Hypothalamus (tissue), 51 donors: Measurements from ENCODE around the gene PSMD6.

Experiments
- DNase-seq, 51 donors: peaks; one replicate each; lab custom pipeline; 2025; lab: John Stamatoyannopoulos, UW

Gene PSMD6

DNA sequence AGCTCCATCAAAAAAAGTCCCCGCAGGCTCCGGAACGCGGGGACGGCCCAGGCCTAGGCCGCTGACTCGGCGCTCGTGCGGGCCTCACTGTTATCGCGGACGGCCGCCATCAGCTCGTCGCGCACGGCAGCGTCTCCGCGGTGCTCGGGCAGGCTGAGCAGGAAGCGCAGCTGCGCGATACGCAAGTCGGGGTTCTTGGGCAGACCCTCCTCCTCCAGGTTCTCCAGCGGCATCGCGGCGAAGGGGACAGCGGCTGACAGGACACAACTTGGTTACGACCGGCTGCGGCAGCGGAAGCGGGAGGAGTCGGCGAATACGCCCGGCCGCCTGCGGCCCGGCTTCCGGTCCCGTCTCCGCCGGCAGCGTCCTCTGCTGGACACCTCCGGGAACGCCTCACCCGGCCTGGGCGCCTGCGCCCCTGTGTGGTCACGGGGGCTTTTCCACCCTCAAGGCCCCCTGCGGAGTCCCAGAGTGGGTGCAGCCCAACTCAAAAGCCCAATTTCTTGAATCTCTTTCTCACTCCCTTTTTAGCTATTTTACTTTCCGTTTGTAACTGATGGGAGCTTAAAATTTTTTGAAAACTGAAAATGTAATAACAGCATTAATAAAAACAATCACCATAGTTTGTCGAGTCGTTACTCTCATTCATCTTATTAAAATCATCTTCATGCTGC, at the start of gene PSMD6:
Gene PSMD6 (minus strand): TSS at position 308 of the 674 bp plus-strand sequence. CDS start 75 bp downstream, at position 233.
- peak; percentile 37 to 91 (median 79) for DNase-seq

DNA sequence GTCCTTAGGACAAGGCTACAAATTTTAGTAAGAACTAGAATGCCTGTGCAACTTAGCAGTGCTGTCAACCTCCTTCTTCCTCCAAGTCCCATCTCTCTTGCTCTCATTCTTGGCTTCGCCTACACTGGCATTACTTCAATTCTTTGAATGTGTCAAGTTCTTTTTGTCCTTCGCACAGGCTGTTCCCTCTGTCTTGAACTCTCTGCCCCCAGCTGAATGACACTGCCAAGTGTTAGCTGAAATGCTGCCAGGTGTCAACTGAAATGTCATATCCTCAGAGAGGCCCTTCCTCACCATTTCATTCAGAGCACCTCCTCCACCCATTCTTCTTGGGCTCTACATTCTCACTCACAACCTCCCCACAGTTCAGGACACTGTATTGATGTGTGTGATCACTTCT, 48.8 kb upstream of the PSMD6 start:
- peak in 19 of 51 donors; percentile 3 to 56 (median 15) for DNase-seq

DNA sequence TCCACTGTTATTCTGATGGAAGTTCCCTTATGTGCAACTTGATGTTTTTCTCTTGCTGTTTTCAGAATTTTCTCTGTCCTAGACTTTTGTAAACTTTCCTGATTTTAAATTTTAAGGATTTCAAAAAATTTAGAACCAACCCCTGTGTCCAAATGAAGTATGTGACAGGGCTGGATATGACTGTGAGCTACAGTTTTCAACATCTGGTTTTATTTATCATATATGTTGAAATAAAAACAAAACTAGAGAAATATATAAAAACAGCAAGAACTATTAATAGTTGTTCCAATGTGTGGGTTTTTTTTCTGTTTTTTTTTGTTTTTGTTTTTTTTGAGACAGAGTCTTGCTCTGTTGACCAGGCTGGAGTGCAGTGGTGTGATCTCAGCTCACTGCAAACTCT, 47.4 kb upstream of the PSMD6 start:
- DNase-seq: no peak

DNA sequence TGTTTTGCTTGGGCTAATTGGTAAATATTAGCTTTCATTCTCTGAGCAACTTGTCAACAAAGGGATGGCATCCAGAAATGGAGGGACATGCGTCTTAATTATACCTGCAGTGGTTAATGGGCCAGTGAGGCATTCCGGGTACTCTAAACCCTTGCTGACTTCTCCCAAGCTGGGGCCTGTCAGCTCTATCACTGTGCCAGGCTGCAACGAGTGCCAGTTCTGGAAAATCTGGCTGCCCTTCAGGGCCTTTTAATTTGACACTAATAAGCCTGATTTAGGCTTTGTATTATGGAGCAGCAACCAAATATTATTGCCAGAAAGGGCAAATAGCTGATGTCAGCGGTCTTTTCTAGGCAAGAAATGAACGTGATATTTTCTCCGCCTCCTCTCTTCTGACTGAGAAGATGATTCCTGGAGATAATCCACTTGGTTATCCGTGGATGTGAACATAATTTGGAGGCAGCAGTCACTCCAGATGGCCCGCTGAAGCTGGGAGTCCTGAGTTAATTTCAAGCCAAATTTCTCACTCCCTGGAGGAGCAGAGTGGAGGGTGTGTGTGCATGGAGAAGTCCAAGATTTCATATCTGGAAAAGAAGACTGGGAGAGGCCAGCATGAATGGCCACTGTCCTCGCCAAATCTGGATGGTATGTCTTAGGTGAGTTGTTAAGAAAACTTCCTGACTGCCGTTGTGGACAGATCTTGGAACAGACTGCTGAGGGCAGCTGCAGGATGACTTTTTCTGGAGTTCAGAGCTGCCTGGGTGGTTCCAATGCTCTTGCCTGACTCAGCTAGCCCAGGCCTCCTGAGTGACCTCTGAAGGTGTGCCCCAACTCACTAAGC, 44.4 kb upstream of the PSMD6 start:
- no peak for DNase-seq

DNA sequence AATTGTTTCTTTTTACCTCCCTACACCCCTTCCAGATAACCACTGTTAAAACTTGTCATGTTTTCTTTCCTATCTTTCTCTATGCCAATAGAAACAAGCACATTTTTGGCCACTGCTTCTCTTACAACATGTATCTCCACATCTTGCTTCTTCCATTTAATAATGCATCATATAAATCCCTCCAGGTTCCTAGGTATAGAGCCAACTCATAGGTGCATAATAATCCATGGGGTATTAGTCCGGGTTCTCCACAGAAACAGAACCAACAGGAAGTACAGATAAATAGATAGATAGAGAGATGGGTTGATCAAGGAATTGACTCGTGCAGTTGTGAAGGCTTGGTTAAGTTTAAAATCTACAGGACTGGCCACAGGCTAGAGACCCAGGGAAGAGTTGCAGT, 41.5 kb upstream of the PSMD6 start:
- no peak for DNase-seq

DNA sequence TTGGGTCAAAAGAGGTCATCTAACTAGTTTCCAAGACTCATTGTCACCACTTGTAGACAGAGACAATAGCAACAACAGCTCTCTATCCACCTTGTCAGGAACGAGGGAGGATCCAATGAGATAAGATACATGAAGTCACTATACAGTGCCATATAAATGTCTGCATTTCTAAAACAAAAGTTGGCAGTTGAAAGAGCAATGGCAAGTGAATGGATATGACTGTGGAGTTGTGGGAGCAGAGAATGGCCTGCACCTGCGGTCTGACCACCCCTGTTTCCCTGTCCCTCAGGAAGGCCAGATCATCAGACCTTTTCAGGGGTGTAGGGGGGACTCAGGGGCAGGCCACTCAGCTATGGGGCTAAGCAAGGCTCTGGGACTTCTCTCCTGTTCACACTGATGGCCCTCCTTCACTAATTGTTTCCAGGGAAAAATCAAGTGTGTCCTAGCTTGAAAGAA, 40.7 kb upstream of the PSMD6 start:
- no peak for DNase-seq

DNA sequence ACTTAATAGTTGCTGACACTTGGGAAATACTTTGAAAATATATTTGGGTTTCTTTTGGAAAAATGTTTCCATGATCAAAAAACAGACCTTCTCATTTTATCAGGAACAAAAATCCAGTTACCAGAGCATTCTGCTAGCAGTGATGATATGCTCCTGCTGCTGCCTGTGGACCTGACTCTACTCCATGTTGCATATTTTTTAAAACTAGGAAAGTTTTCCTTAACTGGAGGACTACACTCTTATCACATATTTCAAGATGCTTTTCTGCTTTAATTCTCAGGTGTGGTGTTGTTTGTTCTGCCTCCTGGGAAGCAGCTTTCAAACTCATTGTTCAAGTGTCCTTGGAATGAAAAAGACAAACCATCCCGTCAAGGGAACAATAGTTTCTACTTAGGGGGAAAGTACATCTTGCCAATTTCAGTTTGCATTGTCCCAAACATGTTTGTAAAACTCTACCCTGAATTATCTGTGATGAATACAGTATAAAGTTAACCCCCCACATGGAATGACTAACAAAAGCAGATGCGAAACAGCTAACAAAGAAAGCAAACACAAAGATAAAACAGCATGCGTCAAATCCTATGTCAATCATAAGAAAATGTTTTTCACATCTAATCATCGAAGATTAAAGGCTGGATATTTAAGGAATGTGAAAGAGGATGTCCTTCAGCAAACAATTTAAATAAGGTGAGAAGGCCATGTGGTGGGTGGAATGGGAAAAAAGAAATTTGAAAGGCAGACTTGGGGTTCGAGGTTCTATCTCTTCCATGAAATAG, 40.1 kb upstream of the PSMD6 start:
- DNase-seq: no peak

GRCh38 chr3:64061628-64062027, 38.3 kb upstream of the PSMD6 start:
- DNase-seq: no peak

DNA sequence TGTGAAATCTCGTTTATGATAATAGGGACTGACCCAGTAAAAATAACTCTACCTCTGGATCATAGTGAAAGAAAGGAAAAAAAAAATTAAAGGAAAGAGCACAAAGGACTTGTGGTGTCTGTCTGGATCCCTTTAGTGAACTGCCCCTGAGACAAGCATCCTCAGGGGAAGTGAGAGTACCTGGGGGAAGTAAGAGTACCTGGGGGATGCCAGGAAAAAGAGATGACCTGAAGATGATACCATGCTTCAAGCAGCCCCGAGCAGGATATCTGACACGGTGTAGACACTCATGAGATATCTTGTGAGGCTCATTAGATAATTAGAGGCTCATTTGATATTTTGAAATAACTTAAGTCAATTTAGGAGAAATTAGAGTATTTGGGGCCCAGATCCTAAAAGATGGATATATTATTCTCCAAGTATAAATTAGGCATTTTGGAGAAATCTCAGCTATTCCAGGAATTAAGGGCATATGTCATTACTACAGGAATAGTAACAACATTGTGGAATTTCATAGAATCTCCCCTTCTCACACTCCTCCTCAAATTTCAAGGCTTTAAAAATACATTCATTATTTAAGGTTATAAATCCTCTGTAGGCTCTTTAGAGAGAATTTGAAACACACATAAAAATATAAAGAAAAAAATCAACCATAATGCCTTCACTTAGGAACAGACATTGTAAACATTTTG, 36.3 kb upstream of the PSMD6 start:
- no peak for DNase-seq

DNA sequence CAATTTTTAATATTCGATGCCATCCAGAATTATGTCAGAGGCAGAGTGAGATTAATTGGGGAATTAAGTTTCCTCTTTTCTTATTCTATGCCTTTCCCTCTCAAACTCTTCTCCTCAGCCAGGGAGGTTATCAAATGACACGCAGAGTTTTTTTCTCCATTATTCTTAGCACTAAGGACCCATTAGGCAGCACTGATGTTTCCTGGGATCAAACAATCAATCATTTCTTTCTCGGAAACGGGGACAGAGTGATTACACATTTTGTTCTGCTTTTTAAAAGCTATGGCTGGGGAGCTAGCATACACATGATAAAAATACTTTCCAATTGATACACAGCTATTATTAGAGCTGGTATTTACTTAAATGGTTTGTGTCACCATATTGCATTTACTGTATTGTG, 35.3 kb upstream of the PSMD6 start:
- no peak for DNase-seq

DNA sequence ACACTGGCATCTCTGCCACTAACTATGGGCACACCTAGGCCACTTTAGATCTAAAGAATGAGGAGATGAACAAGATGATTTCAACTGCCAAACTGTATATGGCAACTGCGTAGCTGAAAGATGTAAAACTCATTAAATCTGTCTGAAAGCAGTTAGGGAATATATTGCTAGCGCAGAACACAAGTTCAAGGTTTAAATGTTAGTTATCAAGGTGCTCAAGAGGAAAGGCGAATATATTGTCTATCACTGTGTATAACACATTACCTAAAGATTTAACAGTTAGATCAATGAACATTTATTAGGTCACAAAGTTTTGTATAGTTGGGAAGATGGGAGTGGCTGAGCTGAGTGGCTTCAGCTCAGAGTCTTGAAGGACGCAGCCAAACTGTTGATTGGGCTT, 33.9 kb upstream of the PSMD6 start:
- no peak for DNase-seq

DNA sequence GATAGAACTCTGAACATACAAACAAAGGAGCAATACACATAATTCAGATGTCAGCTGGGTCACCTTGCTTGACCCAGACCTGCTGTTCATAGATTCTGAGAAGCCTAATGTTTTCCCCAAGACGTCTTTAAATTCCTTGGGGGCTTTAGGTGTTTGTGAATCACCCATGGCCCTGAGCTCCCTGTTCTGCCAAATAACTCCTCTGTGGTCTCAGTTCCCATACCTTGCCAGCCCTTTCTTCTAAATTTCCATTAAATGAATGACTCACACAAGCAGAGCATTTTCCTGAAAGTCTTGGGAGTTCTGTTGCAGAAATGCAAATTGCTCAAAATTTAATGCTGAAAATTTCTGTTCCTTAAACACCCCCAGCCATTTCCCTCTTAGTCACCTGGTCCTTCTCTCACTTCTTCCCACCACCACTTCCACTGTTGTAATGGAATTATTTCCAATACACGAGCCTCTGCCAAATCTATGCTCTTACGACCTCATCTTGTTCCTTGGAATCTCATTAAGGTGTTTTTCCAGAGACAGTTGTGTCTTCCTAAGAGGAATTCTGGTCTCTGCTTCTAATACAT, 33.4 kb upstream of the PSMD6 start:
- no peak for DNase-seq

DNA sequence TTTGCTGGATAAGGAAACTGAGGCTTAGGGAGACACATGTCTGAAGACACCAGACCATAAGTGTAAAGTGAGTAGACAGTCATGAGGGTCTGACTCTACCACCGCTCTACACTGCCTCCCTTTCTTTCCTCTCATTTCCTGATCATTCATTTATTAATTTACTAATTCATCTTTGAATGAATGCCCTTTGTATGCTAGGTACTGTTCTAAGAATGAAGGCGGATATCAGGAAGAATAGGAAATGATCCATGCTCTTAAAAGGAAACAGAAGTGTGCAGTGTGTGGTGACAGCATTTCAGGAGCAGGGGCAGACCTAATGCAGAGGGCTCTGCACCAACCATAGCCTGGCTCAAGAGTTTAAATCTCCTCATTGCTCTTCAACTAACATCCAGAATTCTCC, 31.8 kb upstream of the PSMD6 start:
- DNase-seq: no peak

DNA sequence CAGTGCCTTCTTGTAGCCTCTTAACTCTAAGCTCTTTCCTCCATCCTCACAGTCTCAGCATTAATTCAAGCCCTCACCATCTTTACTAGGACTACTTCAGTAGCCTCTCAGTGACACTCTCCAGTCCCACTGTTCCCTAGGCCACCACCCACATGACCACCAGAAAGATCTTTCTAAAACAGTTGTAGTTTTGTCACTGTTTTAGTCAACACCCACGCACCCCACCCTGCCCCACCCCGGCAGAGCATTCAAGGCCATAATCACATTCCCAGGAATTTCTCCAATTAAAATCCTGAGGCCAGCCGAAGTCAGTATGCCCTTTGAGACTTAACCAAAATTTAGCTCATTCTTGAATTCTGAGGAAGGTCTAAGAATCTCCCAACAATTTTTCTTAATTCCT, 31.2 kb upstream of the PSMD6 start:
- DNase-seq: no peak

GRCh38 chr3:64053581-64053980, 30.3 kb upstream of the PSMD6 start:
- peak in 2 of 51 donors; percentile 22 to 45 for DNase-seq

DNA sequence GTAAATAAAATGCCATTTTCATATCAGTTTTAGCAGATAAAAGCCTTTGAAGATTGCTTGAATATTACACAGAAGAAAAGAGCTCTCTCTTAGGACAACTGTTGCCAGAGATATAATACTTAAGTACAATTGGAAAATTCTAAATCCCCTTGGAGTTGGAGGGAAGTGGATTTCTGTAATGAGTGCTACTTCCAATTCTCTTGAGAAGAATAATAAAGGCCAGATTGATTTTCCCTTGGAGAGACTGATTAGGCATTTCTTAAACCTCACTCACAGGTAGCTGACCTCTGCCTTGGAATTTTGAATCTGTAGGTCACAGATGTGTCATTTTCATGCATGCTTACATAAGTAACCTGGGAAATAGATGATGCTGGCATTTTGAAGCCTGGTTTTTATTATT, 29.8 kb upstream of the PSMD6 start:
- DNase-seq: no peak

GRCh38 chr3:64049832-64050231, 26.5 kb upstream of the PSMD6 start:
- no peak for DNase-seq

- DNase-seq: no peak
Measured at GRCh38 chr3:64049136-64049535, 25.8 kb upstream of the PSMD6 start.

GRCh38 chr3:64048631-64049061, 25.4 kb upstream of the PSMD6 start:
- DNase-seq: no peak

- DNase-seq: peak in 3 of 51 donors; percentile 3 to 5 (median 3)
Measured at GRCh38 chr3:64047787-64048186, 24.5 kb upstream of the PSMD6 start.
